NCI-H524 (cell line): Measurements from ENCODE around the gene SUGCT.
"Not testable (repeated sequence)": the region's sequence is repeated elsewhere in the genome, so short reads cannot be mapped to it uniquely, and the experiment has no call there.

Experiments
- DNase-seq, 2 experiments: peaks; one replicate each; lab custom pipeline; 2025; lab: John Stamatoyannopoulos, UW

SUGCT gene

GRCh38 chr7:40134428-40135316 is at the start of gene SUGCT, which contains the start of gene MPLKIP:
SUGCT (plus strand) TSS chr7:40135005.
MPLKIP (minus strand) TSS chr7:40134622; CDS start chr7:40134567, 55 bp downstream.
- peak; percentile 72 to 84 for DNase-seq

- DNase-seq = no peak
Observed at GRCh38 chr7:40092182-40092581, 42.6 kb upstream of the SUGCT start.

GRCh38 chr7:40093631-40094350 is 41.0 kb upstream of the SUGCT start:
- no peak for DNase-seq

GRCh38 chr7:40095230-40095629 is 39.6 kb upstream of the SUGCT start:
- DNase-seq = no peak

GRCh38 chr7:40095695-40096327 is 39.0 kb upstream of the SUGCT start:
- no peak for DNase-seq

GRCh38 chr7:40097728-40098127 is 37.1 kb upstream of the SUGCT start:
- DNase-seq = no peak

GRCh38 chr7:40098810-40099209 is 36.0 kb upstream of the SUGCT start:
- no peak for DNase-seq

- no peak for DNase-seq
Observed at GRCh38 chr7:40099837-40100236, 35.0 kb upstream of the SUGCT start.

GRCh38 chr7:40101201-40101600 is 33.6 kb upstream of the SUGCT start:
- DNase-seq = no peak

- no peak for DNase-seq
Observed at GRCh38 chr7:40102897-40103296, 31.9 kb upstream of the SUGCT start.

GRCh38 chr7:40105879-40106473 is 28.8 kb upstream of the SUGCT start:
- DNase-seq = no peak

GRCh38 chr7:40115936-40116335 is 18.9 kb upstream of the SUGCT start:
- no peak for DNase-seq

- not testable (repeated sequence) for DNase-seq
Observed at GRCh38 chr7:40117199-40117598, 17.6 kb upstream of the SUGCT start.

- DNase-seq = not testable (repeated sequence)
Observed at GRCh38 chr7:40118201-40118600, 16.6 kb upstream of the SUGCT start.

- no peak for DNase-seq
Observed at GRCh38 chr7:40120020-40120419, 14.8 kb upstream of the SUGCT start.

GRCh38 chr7:40122100-40122939 is 12.5 kb upstream of the SUGCT start:
- DNase-seq = not testable (repeated sequence)

- no peak for DNase-seq
Observed at GRCh38 chr7:40122940-40123254, 11.9 kb upstream of the SUGCT start.

GRCh38 chr7:40133561-40134427 is 1.0 kb upstream of the SUGCT start:
- DNase-seq = peak in 1 of 2 experiments; percentile 30

- no peak for DNase-seq
Observed at GRCh38 chr7:40135317-40135610, 459 bp downstream of the SUGCT start.

- no peak for DNase-seq
Observed at GRCh38 chr7:40137563-40137962, 2.8 kb downstream of the SUGCT start.

- peak in 1 of 2 experiments; percentile 11 for DNase-seq
Observed at GRCh38 chr7:40138973-40139372, 4.2 kb downstream of the SUGCT start.
